HPDE6-E6E7 (cell line): ENCODE measurements around the gene MAGEL2.

Source experiments
- DNase-seq: peaks from one replicate; pipeline ENCODE4 v3.0.0; 2011; ENCODE audit warnings: missing footprints; ENCODE audit errors: extremely low spot score

MAGEL2 gene

DNA sequence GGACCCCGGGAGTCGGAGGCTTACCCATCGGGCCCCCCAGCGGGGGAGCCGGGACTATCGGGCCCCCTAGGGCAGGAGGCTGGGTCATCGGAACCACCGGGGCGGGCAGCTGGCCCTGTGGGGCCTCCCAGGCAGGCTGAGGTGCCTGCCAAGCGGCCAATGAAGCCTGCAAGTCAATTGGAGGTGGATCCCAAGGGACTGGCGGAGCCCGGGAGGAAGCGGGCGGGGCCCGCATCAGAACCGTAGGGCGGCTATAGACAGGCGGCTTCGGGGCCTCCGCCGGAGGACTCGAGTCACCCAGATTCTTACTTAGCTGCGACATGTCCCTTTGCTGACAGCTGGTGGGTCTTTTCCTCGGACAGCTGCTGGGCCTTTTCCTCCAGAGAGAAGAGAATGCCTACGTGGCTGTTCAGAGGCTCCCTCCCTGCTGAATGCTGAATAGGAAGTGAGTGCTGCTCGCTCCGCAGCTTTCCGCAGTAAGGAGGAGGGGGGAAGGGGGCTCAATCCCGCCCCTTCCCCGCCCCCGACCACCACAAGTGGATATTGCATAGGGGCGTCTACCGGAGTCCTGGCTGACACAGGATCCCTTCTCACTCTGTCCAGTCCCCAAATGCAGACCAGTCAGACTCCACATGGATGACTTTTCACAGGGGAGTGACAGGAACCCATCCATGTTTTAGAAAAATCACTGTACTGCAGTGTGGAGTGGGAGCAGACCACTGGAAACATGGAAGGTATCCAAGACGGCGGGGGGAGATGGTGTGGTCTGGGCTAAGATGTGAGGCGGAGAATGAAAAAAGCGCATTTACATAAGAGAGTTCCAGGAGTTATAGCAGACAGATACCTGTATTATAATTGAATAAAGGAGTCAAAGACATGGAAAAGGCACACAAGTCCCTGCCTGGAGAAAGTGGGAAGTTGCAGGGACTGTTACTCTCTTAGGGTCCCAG is at the start of gene MAGEL2:
TSS of gene MAGEL2 (minus strand) at position 447 of the 950 bp plus-strand sequence. CDS start at position 322, 125 bp downstream.
- DNase-seq: no peak

DNA sequence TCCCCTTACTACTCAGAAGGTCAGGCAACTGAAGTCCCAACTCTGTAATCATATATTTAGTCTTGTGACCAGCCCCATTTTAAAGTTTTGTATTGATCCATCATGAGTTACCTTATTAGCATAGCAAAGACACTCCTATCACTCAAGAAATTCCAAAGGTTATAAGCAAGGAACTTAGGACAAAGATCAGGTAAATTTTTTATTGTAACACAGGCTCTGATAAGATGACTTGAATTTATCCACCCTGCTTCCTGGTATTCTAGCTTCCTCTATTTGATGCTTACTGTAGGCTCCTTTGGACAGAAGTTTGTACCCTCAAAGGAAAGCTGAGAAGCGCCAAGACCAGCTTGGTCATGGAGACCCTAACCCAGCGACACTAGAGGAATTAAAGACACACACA is 47.6 kb upstream of the MAGEL2 start:
- DNase-seq: no peak

DNA sequence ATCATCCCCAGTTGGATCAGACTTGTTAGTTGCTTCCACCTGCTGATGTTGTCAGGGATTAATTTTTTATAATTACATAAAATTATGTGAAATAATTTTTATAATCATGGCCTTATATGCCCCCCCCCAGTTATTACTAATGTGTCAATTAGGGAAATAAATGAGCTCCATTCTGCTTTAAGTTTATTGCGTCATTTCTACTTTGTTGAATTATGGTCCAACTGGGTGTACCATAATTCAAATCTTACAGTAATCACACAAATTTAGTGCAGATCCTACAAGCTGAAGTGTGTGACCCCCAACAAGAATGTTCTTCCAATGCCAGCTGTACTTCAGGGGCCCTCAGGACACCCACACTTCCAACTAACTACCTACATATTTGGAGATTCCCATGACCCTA is 46.9 kb upstream of the MAGEL2 start:
- no peak for DNase-seq

DNA sequence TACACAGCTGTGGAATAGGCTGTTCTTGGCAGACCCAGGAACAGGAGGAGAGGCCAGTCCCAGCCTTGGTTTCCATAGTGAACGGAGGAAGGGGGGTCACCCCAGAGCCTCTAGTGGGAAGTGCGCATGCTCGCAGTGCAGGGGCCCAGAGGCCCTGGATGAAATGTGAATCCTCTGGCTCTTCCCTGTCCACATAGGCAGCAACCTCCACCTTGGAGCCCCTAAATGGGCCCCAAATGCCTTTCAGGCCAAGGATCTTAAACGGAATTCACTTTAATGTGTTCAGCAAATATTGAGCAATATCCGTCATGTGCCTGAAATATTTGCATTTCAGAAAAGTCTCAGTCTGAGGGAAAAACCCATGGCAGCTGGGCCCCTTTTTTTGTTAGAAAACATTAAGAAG is 42.8 kb upstream of the MAGEL2 start:
- no peak for DNase-seq

DNA sequence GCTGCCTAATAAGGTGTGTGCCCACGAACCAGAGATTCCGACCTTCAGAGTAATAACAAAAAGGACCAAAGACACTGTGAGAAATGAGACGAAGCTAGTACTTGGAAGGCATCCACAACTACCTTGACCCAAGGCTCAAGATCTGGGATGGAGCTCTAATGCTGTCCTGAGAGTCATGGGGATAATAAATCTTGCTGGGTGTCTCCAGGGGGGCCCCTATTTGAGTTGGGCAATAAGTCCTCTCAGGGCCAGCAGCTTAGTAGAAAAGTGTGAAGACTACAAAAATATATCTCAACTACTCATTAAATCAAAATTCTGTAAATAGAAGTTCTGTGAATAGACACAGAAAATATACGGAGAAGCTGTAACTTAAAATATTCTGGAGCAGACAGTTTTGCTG is 42.3 kb upstream of the MAGEL2 start:
- DNase-seq: no peak

DNA sequence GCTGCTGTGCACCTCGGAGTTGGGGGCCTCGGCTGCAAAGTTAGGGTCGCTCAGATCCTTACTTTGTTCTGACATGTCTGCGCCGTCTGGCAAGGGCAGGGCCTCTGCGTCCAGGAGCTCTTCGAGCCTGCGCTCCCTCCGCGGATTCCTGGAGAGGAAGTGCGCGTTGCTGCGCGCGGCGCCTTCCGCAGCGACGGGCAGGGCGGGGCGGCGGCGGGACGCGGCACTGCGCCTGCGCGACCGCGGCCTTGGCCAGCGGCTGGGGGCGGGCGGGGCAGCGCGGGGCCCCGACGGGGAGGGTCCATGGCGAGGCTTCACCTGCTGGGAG is 39.4 kb upstream of the MAGEL2 start, which contains the start of gene NDN:
TSS of gene NDN (minus strand) at position 163 of the 328 bp plus-strand sequence. CDS start at position 75, 88 bp downstream.
- DNase-seq: no peak

DNA sequence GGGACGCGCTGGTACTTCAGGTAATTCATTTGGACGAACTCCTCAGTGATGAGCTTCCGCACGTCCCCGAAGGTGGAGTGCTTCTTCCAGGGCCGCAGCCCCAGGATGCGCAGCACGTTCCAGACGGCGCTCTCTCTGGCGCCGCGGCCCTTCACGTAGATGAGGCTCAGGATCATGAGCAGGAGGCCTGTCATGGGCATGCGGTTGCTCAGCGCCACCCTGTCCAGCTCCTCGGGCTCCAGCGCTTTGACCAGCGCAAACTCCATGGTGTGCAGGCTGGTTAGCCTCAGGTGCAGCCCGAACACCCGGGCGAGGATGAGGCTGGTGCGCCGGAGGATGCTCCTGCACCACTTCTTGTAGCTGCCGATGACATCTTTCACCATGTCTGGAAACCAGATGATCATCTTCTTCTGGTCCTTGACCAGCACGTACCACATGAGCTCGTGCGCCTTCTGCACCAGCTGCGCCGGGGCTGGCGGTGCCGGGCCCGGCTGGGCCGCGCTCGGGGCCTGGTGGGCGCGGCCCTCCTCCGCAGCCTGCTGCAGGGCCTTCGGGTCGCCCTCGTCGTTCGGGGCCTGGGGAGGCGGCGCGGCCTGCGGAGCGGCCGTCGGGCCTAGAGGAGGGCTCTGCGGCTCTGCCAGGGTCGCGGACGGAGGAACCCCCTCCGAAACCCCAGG is 38.9 kb upstream of the MAGEL2 start:
- DNase-seq: no peak

DNA sequence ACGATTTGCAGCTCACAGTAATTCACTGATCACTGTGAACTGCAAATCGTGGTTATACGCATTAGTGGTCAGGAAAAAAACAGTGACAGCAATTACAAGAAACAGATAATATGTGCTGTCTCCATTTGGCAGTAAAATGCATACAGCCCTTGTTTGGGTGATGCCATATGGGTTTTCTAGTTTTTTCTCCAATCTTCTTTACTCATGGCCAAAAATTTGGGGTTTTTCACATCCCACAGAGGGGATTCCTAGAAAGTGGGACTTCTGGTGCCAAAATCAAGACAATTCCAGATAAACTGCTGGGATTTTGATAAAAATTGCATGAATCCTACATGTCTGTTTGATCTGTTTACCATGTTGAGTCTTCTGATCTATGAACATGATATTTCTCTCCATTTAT is 23.8 kb upstream of the MAGEL2 start:
- no peak for DNase-seq

DNA sequence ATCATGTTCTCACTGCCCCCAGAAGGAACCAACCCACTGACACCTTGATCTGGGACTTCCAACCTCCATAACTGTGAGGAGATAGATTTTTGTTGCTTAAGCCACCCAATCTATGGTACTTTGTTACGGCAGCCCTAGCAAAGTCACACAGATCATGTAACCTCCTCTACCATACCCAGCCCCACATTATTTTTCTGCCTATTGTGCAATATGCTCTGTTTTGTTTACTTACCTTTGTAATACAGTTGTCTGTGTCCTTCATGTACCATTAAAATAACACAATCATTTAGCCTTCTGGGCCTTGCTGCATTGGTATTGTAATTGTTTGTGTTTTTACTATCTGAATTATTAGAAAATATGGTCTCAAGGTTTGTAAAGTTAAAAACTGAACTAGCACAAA is 23.3 kb upstream of the MAGEL2 start:
- DNase-seq: no peak

DNA sequence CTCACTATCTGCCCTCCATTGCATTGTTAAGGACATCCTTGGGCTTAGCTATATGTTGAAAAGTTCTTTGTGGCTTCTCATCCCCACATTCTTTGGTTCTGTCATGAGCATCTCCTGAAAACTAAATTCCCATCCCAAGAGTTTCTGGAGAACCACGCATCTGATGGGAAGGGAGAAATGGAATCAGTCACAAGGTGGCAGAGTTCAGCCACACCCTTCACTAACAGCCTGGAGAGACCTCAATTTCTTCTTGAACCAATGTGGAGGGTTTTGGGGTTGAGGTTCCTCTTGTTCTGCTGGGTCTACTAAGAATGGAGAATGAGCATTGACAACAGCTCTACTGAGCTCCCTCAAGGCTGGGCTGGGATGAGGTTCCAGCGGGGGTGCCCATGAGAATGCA is 15.6 kb upstream of the MAGEL2 start:
- DNase-seq: no peak

DNA sequence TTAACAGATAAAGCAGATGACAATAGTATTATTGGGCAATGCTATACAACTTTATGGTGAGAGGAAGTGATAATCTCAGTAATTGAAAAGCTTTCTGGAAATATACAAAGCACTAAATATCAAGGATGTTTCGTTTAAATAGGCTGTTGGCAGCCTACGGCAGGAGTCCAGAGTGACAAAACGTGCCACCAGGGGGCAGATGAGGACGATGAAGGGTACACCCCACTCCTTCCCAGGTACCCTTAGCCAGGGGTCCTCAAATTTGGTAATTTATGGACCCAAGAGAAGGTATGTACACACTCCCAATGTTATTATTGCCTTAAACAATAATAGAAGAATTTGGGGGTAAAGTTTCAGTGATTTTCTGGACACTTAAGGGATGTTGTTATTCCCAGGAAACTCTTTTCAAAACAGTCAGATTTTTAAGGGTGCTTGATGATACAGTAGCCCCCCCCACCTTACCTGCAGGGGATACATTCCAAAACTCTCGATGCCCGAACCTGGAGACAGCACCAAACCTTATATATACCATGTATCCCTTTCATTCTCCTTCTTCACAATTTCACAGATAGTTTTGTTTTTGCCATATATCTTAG is 1.4 kb upstream of the MAGEL2 start:
- no peak for DNase-seq

DNA sequence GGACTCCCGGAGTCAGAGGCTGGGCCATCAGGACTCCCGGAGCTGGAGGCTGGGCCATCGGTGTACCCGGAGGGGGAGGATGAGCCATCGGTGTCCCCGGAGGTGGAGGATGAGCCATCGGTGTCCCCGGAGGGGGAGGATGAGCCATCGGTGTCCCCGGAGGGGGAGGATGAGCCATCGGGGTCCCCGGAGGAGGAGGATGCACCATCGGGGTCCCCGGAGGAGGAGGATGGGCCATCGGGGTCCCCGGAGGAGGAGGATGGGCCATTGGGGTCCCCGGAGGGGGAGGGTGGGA is 719 bp downstream of the MAGEL2 start:
- DNase-seq: no peak

DNA sequence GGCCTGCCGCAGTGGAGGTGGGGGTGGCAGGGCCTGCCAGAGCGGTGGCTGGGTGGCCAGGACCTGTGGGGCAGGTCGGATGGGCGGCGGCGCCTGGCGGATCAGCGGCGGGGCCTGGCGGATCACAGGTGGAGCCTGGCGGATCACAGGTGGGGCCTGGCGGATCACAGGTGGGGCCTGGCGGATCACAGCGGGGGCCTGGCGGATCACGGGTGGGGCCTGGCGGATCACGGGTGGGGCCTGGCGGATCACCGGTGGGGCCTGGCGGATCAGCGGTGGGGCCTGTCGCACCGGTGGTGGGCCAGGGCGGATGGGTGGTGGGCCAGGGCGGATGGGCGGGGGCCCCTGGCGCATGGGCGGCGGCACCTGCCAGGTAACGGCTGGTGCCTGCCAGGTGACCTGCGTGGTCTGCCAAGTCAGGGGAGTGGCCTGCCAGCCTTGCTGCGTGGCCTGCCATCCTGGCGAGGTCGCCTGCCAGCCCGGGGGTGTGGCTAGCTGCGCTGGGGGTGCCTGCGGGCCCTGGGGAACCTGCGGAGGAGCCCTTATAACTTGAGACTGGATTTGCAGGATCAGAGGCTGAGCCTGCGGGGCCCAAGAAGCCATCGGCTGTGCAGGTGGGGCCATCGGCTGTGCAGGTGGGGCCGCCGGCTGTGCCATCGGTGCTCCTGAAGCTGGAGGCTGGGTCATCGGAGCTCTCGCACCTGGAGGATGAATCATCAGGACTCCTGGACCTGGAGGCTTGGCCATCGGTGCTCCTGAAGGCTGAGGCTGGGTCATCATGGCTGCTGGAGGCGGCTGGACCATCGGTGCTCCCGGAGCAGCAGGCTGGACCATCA is 1.3 kb downstream of the MAGEL2 start:
- no peak for DNase-seq

DNA sequence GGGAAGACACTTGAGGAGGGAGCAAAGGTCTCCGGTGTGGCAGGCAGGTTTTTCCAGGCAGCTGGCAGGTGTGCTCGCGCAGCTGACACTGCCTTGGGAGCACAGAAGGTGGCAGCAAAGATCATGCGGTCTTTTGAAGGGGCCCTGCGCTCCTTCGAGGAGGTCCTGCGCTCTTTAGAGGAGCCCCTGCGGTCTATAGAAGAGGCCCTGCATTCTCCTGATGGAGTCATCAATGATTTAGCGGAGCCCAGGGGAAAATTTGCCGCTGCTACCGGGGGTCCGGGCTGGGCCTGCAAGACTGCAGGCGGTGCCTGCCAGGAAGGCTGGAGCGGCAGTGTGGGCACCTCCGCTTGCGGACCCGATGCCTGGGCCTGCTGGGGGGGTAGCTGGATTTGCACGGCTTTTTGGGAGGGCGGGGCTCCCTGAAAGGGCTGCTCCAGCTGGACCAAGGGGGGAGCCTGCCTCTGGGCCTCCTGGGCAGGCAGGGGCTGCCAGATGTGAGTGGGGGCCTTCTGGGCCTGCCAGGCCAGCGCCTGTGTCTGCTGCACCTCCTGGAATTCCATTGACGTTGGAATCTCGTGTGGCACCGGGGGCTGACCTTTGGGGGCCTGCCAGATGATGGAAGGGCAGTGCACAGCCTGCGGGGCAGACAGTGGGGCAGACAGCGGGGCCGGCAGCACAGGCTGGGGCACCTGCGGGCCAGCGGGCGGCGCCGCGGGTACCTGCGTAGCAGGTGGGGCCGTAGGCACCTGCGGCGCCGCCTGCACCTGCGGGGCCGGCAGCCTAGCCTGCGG is 2.1 kb downstream of the MAGEL2 start:
- DNase-seq: no peak

DNA sequence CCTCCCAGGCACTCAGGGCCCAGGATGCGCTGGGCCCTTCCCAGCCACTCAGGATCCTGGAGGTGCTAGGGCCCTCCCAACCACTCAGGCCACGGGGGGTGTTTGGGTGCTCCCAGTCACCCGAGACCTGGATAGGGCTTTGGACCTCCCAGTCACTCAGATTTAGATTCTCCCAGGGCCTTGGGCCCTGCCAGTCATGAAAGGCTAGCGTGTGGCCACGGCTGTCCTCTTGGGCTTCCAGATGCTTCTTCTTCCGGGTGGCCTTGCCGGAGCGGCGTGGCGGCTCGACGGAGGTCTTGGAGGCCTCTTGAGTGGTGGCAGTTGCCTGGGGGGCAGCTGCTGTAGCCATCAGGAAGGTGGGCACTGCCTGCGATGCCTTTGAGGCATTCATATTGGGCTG is 2.8 kb downstream of the MAGEL2 start:
- DNase-seq: no peak

DNA sequence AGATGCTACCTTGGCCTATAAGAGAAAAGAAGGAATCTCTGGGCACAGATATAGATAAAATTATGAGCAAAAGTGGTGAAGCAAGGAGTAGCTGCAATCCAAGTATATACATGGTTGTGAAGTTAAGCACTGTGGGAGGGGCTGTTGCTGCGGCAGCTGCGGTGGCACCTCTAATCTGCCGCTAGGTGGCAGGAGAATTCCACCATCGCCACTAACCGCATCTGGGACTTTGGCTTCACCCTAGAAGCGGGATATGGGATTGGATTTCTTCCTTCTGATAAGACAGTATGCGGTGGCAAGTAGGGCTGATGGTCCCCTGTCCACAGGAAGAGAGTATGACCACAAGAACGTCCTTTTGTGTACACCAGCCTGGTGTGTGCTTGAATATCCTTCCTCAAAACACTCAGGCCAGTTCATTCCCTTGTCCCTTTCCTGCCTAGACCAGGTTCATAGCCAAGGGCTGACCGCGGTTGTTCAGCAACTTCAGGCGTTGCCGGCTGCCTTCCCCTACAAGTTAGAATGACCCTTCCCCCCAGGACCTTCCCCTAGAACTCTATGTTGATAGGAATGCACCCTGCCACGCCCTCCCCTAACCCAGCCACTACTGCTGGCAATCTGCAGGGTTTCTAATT is 5.1 kb downstream of the MAGEL2 start:
- DNase-seq: peak; percentile 38

DNA sequence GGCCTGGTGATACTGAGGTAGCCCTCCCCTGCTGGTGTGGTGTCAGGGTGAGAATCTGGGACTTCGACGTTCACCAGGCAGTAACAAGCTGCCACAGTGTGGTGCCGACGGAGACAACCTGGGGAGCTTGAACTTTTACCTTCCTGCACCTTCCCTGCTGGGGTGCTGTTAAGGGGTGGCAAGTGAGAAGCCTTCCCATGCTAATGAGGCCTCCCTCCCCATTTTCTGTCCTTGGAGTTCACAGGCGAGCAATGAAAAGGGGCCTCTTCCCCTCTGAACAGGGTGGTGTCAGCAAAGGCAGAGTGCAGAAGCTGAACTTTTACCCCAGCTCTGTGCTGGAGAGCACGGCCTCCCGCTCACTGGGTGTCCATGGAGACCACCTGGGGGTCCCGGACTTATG is 13.5 kb downstream of the MAGEL2 start:
- no peak for DNase-seq

DNA sequence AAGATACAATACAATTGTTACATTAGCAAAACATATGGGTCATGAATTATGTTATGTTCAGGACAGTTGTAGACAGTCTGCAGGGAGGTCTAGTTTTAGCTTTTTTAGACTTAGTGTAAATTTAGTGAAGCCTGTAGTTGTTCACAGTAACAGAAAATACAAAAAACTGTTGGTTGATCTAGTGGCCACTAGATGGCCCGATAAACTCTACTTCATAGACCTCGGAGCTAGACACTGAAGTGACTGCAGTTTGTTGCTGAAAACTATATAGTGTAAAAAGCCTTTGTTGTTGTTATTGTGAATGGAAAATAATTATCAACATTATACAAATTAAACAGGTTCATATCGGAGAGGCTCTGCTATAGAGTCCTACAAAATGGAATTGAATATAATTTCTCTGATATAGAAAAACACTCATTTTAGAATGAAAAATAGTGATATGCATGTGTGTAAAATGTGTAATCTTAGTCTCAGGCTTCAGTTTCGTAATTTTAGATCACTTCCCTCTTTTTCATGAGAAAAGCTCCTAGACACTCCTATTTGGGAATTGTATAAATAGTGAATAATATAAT is 18.3 kb downstream of the MAGEL2 start:
- peak; percentile 21 for DNase-seq

DNA sequence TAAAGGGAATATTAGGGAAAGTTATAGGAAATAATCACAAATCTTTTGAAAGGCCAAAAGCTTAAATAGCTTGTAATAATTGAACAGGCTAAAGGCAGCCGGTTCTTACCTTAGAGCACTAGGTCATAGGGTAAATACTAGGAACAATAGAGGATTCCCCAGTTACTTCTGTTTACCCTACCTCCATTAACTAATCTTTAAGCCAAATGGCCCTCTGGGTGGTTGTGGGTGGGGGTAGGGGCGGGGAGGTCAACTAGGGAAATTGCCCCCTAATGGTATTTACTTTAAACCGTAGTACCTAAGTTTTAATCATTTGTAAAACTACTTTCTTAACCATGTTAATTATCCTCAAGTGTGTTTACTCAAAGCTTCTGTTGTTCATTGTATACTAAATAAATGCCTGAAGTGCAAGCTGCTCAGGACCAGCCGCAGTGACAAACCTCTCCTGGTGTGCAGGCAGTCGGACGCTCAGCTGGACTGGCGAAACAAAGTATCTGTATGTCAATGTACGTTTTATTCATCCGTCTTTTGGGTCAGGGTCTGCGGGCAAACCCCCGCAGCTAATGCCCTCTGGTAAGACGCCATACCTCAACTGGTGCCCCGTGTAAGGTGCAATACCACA is 18.9 kb downstream of the MAGEL2 start:
- no peak for DNase-seq

DNA sequence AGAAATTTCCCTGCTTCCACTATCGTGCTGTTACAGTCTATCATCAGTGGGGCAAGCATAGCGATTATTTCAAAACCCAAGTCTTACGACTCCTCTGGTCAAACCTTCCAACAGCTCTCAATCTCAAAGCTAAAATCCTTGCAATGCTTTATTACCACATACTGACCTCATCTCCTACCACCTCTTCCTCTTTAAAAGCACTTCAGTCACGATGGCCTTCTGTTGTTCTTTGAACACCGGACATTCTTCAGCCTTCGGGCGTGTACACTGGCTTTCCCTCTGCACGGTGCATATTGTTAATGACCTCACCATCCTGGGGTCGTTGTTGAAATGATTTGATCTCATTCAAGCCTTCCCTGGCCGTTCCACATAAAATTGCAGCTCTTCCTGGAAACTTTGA is 31.1 kb downstream of the MAGEL2 start:
- no peak for DNase-seq
